GM23338 (cell line): ENCODE results near the gene LMO1.

Experiments used
- CTCF ChIP-seq, 2 experiments: fragments of 200-600 bp in 1 of 2; sonication (generic) in 1 of 2; conservative IDR thresholded peaks; 2 replicates each; pipeline versions ENCODE4 v1.5.1 to v1.6.1; 2016 to 2017; ENCODE audit warnings: antibody characterized with exemption in 2 of 2, low read depth in 2 of 2, mild to moderate bottlenecking in 2 of 2, moderate library complexity in 1 of 2
- EZH2 ChIP-seq: fragments of 200-600 bp; sonication (generic); IDR thresholded peaks from one replicate; pipeline ENCODE4 v1.8.0; 2017; ENCODE audit warnings: antibody characterized with exemption, mild to moderate bottlenecking, low read depth; ENCODE audit not compliant: unreplicated experiment
- EZH2phosphoT487 ChIP-seq: fragments of 200-600 bp; sonication (generic); IDR thresholded peaks from one replicate; pipeline ENCODE4 v1.8.1; 2018; ENCODE audit warnings: antibody characterized with exemption; ENCODE audit not compliant: unreplicated experiment
- NANOG ChIP-seq: IDR thresholded peaks from 2 replicates; pipeline ENCODE4 v1.6.1; 2016; ENCODE audit warnings: antibody characterized with exemption, borderline replicate concordance
- POLR2AphosphoS5 ChIP-seq: IDR thresholded peaks from 2 replicates; pipeline ENCODE4 v1.6.1; 2016; ENCODE audit warnings: antibody characterized with exemption, low read depth
- REST ChIP-seq: IDR thresholded peaks from one replicate; pipeline ENCODE4 v1.6.1; 2018; ENCODE audit warnings: antibody characterized with exemption; ENCODE audit not compliant: unreplicated experiment
- ZNF462 ChIP-seq: fragments of 250-450 bp; sonication (Bioruptor Pico); IDR thresholded peaks from 2 replicates; pipeline ENCODE4 v1.5.0; 2020; ENCODE audit warnings: mild to moderate bottlenecking, moderate library complexity

- TF ChIP-seq EZH2 (no peak), CTCF (conservative IDR thresholded peaks at IDR 0.05; ENCODE audit: low read depth in 2 of 2) (no peak), EZH2phosphoT487 (no peak), REST (no peak), POLR2AphosphoS5 (no peak), NANOG (no peak), ZNF462 (CRISPR knock-in tag) (no peak)
Measured at GRCh38 chr11:8227156-8228152, 36.2 kb downstream of the LMO1 start.
